HG03108 (cell line): ENCODE measurements around the gene KDM2B.
A peak's percentile ranks its signal among the peaks of the same experiment; 100 is the strongest.
"Not testable (repeated sequence)": the region's sequence is repeated elsewhere in the genome, so short reads cannot be mapped to it uniquely, and the experiment has no call there.

Source experiments
- ATAC-seq: cut with Tn5 transposase; IDR thresholded peaks from one replicate; pipeline ENCODE4 v1.9.1; 2021; ENCODE audit warnings: moderate library complexity; ENCODE audit not compliant: unreplicated experiment

KDM2B gene

GRCh38 chr12:121590476-121591143, 9.8 kb upstream of the KDM2B start:
- peak; percentile 59 for ATAC-seq

- ATAC-seq: not testable (repeated sequence)
Observed at GRCh38 chr12:121584885-121585284, 4.1 kb upstream of the KDM2B start.

- not testable (repeated sequence) for ATAC-seq
Observed at GRCh38 chr12:121583334-121583661, 2.5 kb upstream of the KDM2B start.

GRCh38 chr12:121582583-121583333, 1.9 kb upstream of the KDM2B start:
- no peak for ATAC-seq

- ATAC-seq: no peak
Observed at GRCh38 chr12:121581686-121582429, 1.0 kb upstream of the KDM2B start.

- ATAC-seq: no peak
Observed at GRCh38 chr12:121579981-121580868, 598 bp downstream of the KDM2B start.

GRCh38 chr12:121579190-121579791, 1.5 kb downstream of the KDM2B start:
- ATAC-seq: no peak

GRCh38 chr12:121578230-121579189, 2.3 kb downstream of the KDM2B start:
- ATAC-seq: no peak

GRCh38 chr12:121577443-121578180, 3.2 kb downstream of the KDM2B start:
- ATAC-seq: no peak

- no peak for ATAC-seq
Observed at GRCh38 chr12:121576851-121577391, 3.9 kb downstream of the KDM2B start.

- no peak for ATAC-seq
Observed at GRCh38 chr12:121575952-121576625, 4.7 kb downstream of the KDM2B start.

- no peak for ATAC-seq
Observed at GRCh38 chr12:121575051-121575450, 5.8 kb downstream of the KDM2B start.

- no peak for ATAC-seq
Observed at GRCh38 chr12:121574025-121574424, 6.8 kb downstream of the KDM2B start.

GRCh38 chr12:121571920-121572319, 8.9 kb downstream of the KDM2B start:
- ATAC-seq: no peak

GRCh38 chr12:121570467-121571283, 10.1 kb downstream of the KDM2B start:
- ATAC-seq: no peak

- ATAC-seq: no peak
Observed at GRCh38 chr12:121568971-121569751, 11.7 kb downstream of the KDM2B start.
